Gastrocnemius medialis (tissue), 4 donors: Measurements from ENCODE around the gene VSTM5. TPM values are rescaled to one million over a fixed set of nuclear protein-coding genes. Genes with fewer than 3 reads are reported as not detected.
A peak's percentile ranks its signal among the peaks of the same experiment; 100 is the strongest.
"Not testable (repeated sequence)": the region's sequence is repeated elsewhere in the genome, so short reads cannot be mapped to it uniquely, and the experiment has no call there.

ENCODE experiments used
- ATAC-seq, 2 donors: fragments of 150-250 bp; one replicate each; pipeline ENCODE4 v1.9.1; 2016
- DNase-seq, 2 donors: peaks; one replicate each; pipeline ENCODE4 v3.0.0-alpha.2; 2019
- H3K27ac ChIP-seq, 4 donors: fragments of 200-600 bp; sonication (generic); 1 replicate in 1 of 4; 2 replicates in 3 of 4; pipeline ENCODE4 v1.5.1; 2016 to 2018; ENCODE audit warnings: mild to moderate bottlenecking in 2 of 4, moderate library complexity in 1 of 4
- H3K27me3 ChIP-seq, 3 donors: fragments of 200-600 bp; sonication (generic) in 2 of 3; 1 replicate in 1 of 3; 2 replicates in 2 of 3; pipeline versions ENCODE4 v1.5.1 to v1.6.0; 2016 to 2019; ENCODE audit warnings: mild to moderate bottlenecking in 1 of 3, moderate library complexity in 1 of 3
- H3K36me3 ChIP-seq, 2 donors: fragments of 200-600 bp; sonication (generic) in 1 of 2; one replicate each; pipeline ENCODE4 v1.5.1; 2017 to 2018
- H3K4me1 ChIP-seq, 2 donors: fragments of 200-600 bp; sonication (generic) in 1 of 2; one replicate each; pipeline ENCODE4 v1.5.1; 2016 to 2017; ENCODE audit warnings: mild to moderate bottlenecking in 2 of 2
- H3K4me3 ChIP-seq, 4 donors: fragments of 200-600 bp; sonication (generic) in 3 of 4; 1 replicate in 1 of 4; 2 replicates in 3 of 4; pipeline ENCODE4 v1.5.1; 2016 to 2019; ENCODE audit warnings: mild to moderate bottlenecking in 2 of 4
- H3K9me3 ChIP-seq, 3 donors: fragments of 200-600 bp; sonication (generic) in 2 of 3; 1 replicate in 1 of 3; 2 replicates in 2 of 3; pipeline ENCODE4 v1.5.1; 2016 to 2019
- POLR2A ChIP-seq, 2 donors: fragments of 450-650 bp; IDR thresholded peaks; one replicate each; pipeline ENCODE4 v1.6.1; 2017; ENCODE audit warnings: antibody characterized with exemption in 2 of 2, mild to moderate bottlenecking in 2 of 2, moderate library complexity in 2 of 2
- in situ Hi-C, 4 donors: fragments of 200-750 bp; cut with MboI; loops; one replicate each; pipeline versions ENCODE4 v1.15.0 to v1.8.0; 2017; ENCODE audit warnings: low sequenced_read_pairs in 4 of 4
- intact Hi-C: fragments of 100-400 bp; cut with DNase I; formaldehyde crosslinking; loops from one replicate; pipeline ENCODE4 v1.15.1; 2023; ENCODE audit warnings: low total_unique reads
- total RNA-seq, 4 donors: library from RNA; depleted of rRNA; stranded (reverse); fragments of >200 nt; gene quantifications; one replicate each; pipeline versions ENCODE4 v1.1.0 to v1.2.3, GENCODE V29; 2016
- TF ChIP-seq, protein P1 (sequence below), 5 experiments: fragments of 450-650 bp in 3 of 5; fragments of 200-600 bp in 2 of 5; sonication (generic) in 2 of 5; IDR thresholded peaks in 4 of 5; conservative IDR thresholded peaks in 1 of 5; 1 replicate in 4 of 5; 2 replicates in 1 of 5; pipeline ENCODE4 v1.5.1; 2016 to 2019; ENCODE audit warnings: antibody characterized with exemption in 5 of 5, mild to moderate bottlenecking in 3 of 5, moderate library complexity in 3 of 5

The VSTM5 gene, protein sequence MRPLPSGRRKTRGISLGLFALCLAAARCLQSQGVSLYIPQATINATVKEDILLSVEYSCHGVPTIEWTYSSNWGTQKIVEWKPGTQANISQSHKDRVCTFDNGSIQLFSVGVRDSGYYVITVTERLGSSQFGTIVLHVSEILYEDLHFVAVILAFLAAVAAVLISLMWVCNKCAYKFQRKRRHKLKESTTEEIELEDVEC
- total RNA-seq, result not detected

DNA sequence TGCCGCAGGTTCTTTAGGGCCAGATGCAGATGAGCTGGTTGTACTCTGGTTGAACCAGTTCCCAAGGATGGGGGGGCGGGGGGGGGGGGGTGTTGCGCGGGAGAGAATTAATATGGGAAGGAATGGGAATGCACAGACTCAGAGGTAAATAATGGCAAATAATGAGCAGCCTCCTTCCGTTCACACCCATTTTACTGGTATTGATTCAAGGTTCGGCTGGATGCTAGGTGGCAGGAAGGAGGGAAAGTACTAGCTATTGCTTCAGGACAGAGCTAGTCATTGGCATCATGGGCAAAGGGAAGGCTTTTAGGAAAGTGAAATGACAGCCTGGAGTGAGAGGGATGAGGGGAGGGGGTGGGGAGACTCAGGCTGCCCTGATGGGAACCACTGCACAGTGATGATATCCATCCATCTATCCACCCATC is at the start of gene VSTM5:
Gene VSTM5 (minus strand): TSS at position 25 of the 425 bp plus-strand sequence. CDS start 116 bp downstream, outside the sequence.
- Histone ChIP-seq H3K4me1 (no peaks in the 10 kb centered on the region), H3K36me3 (no peaks in the 10 kb centered on the region), H3K27me3 (peaks cover 0 to 2% (median 0%) of the 10 kb centered on the region in 3 donors), H3K4me3 (peak within 1 kb of the TSS; percentile 47 to 57 (median 52)), H3K9me3 (no peaks in the 10 kb centered on the region), H3K27ac (no peak within 1 kb of the TSS)
- TF ChIP-seq, protein P1, sequence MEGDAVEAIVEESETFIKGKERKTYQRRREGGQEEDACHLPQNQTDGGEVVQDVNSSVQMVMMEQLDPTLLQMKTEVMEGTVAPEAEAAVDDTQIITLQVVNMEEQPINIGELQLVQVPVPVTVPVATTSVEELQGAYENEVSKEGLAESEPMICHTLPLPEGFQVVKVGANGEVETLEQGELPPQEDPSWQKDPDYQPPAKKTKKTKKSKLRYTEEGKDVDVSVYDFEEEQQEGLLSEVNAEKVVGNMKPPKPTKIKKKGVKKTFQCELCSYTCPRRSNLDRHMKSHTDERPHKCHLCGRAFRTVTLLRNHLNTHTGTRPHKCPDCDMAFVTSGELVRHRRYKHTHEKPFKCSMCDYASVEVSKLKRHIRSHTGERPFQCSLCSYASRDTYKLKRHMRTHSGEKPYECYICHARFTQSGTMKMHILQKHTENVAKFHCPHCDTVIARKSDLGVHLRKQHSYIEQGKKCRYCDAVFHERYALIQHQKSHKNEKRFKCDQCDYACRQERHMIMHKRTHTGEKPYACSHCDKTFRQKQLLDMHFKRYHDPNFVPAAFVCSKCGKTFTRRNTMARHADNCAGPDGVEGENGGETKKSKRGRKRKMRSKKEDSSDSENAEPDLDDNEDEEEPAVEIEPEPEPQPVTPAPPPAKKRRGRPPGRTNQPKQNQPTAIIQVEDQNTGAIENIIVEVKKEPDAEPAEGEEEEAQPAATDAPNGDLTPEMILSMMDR (IDR thresholded peaks at IDR 0.05 in 4 of 5, conservative IDR thresholded peaks at IDR 0.05 in 1 of 5), result no peak
- TF ChIP-seq POLR2A (IDR thresholded peaks at IDR 0.05), result no peak
- no peak for DNase-seq
- in situ Hi-C loops (no loop called here), intact Hi-C loops (no loop called here)
- ATAC-seq, result no peak

DNA sequence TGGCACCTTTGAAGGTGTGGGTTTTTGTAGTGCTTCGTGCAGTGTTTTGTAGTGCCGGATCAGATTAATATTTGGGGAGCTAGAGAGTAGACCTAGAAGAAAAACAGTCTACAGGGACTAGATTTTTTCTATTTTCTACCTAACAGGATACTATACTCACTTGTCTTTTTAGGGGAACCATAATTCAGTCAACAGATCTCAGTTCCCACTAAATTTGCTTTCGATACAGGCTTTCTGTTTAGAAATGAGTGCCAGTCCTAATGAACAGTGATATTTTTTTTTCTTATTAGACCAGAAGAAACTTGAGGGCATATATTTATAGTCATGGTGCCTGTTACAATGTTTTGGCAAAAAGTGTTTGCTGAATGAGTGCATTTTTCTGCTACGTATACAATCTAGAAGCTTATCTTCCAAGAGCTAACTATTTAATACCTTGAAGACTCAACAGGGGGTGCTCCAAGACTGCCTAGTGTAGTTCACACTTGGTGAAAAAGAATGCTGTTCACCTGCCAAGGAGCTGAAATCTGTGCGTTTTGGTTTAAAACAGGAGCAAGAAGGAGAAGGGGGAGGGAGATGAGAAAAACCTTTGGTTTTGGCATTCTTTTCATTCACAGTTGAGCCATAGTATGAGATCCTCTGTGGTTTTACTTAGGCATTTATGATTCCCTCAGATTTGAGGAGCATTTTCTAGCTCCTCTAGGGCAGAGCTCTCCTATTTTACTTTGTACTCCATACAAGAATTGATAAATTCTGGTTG is 44.9 kb upstream of the VSTM5 start:
- DNase-seq (no peak), ATAC-seq (no peak)
- intact Hi-C loops, result loop anchor here (2.0 kb wide), 1 partner anchor 610 kb away; no protein-coding TSS in a partner anchor
- Histone ChIP-seq H3K4me1 (no peaks in the 10 kb centered on the region), H3K36me3 (no peaks in the 10 kb centered on the region), H3K9me3 (no peaks in the 10 kb centered on the region), H3K27me3 (no peaks in the 10 kb centered on the region), H3K4me3 (no peak overlapping the region), H3K27ac (no peak overlapping the region)
- in situ Hi-C loops, result loop anchor here in 3 of 4 donors (5.0 to 25.0 kb wide), 4 partner anchors 517 to 617 kb away; partner anchors contain the start of genes C11orf97 (in 1 of the 3) and GPR83 (in 1 of the 3)
- TF ChIP-seq, protein P1 (IDR thresholded peaks at IDR 0.05 in 4 of 5, conservative IDR thresholded peaks at IDR 0.05 in 1 of 5), result peak in 3 of 5 experiments; percentile 39 to 55 (median 45)
- no peak for TF ChIP-seq POLR2A (IDR thresholded peaks at IDR 0.05)

DNA sequence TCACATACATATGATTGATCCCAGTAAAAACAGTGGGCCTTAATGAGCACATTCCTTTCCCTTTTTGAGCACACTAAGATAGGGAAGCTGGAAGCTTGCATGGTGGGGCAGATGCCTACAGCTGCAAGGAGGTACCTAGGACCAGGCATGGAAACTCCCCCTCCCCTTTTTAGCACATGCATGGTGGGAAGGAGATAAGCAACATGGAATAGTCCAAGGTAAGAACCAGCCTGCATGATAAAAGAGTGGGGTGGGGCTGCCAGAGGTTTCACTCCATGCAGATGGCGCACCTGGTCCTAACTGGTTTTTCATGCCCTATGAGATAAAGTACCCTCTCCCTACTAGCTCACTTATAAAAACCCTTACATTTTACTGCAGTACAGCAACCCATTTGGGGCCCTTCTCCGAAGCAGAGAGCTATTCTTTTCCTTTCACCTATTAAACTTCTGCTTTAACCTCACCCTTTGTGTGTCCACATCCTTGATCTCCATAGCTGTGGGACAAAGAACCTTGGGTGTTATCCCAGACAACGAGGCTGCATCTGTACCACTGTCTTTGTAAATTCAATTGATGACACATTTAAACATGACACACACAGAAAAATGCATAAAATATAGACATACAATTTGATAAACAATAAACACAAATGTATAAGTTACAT is 40.1 kb upstream of the VSTM5 start:
- no peak overlapping the region for H3K4me3 ChIP-seq
- no peak overlapping the region for H3K27ac ChIP-seq
- ATAC-seq, result no peak
- no peak for DNase-seq
- no peaks in the 10 kb centered on the region for H3K36me3 ChIP-seq
- in situ Hi-C loops (loop anchor here in 3 of 4 donors (10.0 to 25.0 kb wide), 3 partner anchors 522 to 622 kb away; partner anchors contain the start of genes C11orf97 (in 1 of the 3) and GPR83 (in 1 of the 3)), intact Hi-C loops (no loop called here)
- no peaks in the 10 kb centered on the region for H3K9me3 ChIP-seq
- TF ChIP-seq POLR2A (IDR thresholded peaks at IDR 0.05), result no peak
- TF ChIP-seq, protein P1 (IDR thresholded peaks at IDR 0.05 in 4 of 5, conservative IDR thresholded peaks at IDR 0.05 in 1 of 5), result no peak
- H3K4me1 ChIP-seq, result no peaks in the 10 kb centered on the region
- H3K27me3 ChIP-seq, result no peaks in the 10 kb centered on the region

DNA sequence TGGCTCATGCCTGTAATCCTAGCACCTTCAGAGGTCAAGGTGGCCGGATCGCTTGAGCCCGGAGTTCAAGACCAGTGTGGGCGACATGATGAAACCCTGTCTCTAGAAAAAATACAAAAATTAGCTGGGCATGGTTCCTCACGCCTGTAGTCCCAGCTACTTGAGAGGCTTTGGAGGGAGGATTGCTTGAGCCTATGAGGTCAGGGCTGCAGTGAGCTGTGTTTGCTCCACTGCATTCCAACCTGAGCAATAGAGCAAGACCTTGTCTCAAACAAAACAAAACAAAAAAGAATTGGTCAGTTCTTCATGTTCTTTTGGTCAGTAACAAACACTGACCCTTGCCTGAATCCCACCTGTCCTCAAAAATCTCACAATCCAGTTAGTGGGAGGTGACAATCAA is 36.7 kb upstream of the VSTM5 start:
- DNase-seq, result no peak
- intact Hi-C loops (no loop called here), in situ Hi-C loops (loop anchor here in 2 of 4 donors (25.0 kb wide), 2 partner anchors 525 to 625 kb away; partner anchors contain the start of genes C11orf97 (in 1 of the 2) and GPR83 (in 1 of the 2))
- no peaks in the 10 kb centered on the region for H3K36me3 ChIP-seq
- no peak overlapping the region for H3K27ac ChIP-seq
- no peaks in the 10 kb centered on the region for H3K9me3 ChIP-seq
- no peak overlapping the region for H3K4me3 ChIP-seq
- no peak for ATAC-seq
- no peaks in the 10 kb centered on the region for H3K27me3 ChIP-seq
- H3K4me1 ChIP-seq, result no peaks in the 10 kb centered on the region
- no peak for TF ChIP-seq POLR2A (IDR thresholded peaks at IDR 0.05)
- TF ChIP-seq, protein P1 (IDR thresholded peaks at IDR 0.05 in 4 of 5, conservative IDR thresholded peaks at IDR 0.05 in 1 of 5), result no peak

DNA sequence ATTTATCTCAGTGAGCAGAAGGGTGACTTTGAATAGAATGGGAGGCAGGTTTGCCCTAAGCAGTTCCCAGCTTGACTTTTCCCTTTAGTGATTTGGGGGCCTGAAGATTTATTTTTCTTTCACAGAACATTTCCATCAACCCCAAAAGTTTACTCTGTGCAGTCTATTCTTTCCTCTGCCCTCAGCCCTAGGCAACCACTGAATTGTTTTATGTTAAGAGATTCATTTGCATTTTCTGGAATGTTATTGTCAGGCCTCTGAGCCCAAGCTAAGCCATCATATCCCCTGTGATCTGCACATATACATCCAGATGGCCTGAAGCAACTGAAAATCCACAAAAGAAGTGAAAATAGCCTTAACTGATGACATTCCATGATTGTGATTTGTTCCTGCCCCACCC is 28.7 kb upstream of the VSTM5 start:
- DNase-seq, intact Hi-C loops: not testable (repeated sequence)

More for the DNA sequence above, 28.7 kb upstream of the VSTM5 start:
- H3K27me3 ChIP-seq, H3K4me3 ChIP-seq, ATAC-seq, H3K27ac ChIP-seq, H3K36me3 ChIP-seq, H3K4me1 ChIP-seq, H3K9me3 ChIP-seq: not testable (repeated sequence)
- in situ Hi-C loops, result loop anchor here in 2 of 4 donors (25.0 kb wide), 2 partner anchors 533 to 633 kb away; partner anchors contain the start of genes C11orf97 (in 1 of the 2) and GPR83 (in 1 of the 2)
